Measurements from ENCODE around the gene PCBP3.

Gene PCBP3

DNA sequence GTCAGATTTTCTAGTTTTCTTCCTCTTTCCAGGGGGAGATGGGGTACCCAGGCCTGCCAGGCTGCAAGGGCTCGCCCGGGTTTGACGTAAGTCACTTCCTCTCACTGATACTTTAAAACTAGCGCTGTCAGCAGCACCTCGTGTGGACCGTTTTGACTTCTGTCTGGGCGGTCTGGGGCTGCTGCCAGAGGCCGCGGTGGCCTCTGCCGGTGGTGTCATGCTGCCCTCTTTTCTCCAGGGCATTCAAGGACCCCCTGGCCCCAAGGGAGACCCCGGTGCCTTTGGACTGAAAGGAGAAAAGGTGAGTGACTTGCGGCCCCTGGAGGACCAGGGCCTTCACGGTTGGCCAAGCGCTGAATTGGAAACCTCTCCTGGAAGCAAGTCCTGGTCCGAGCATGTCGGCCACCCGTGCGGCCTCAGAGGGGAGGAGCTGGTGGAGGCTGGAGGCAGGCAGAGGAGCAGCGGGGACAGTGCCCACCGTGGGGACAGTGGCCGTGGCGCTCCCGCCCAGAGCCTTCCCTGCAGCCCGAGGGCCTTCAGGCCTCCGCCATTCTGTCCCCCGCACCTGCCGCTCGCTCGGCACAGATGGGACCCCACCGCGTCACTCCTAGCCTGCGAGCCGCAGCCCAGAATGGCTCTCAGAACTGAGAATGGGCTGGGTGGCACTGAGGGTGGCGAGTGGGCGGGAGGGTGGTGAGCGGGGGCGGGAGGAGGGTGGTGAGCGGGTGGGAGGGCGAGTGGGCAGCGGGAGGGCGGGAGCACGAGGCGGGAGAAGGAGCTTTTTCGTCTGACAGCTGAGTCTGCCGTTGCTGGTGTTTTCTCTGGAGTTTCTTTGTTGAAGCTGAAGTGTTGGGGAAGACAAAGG lies 347.4 kb downstream of the PCBP3 start:
- no peak for DNase-seq (ENCODE audit: low read depth in 2 of 2)

DNA sequence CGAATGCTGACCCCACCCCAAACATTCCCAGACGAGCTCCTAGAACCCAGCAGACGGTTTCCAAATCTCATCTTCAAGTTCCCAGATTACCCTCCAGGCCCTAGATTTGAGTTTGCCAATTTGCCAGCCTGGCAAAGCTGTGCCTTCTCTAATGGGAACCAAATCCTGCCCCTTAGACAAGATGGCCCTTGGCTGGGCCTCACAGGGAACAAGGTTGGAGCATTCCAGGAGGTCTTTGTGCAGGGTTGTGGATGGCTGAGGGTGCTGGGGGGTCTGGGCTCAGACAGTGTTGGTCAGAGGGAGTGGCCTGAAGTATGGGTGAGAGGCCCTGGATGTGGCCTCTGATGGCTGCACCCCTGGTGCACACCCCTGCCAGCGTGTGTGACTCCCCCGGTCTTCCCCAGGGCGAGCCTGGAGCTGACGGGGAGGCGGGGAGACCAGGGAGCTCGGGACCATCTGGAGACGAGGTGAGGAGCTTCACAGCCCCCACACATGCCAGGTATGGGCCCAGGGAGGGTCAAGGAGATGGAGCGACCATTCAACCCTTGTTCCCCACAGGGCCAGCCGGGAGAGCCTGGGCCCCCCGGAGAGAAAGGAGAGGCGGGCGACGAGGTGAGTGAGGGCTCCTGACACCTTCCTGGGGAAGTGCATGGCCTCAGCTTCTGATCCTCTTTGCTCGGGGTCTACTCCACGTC lies 348.2 kb downstream of the PCBP3 start:
- DNase-seq (ENCODE audit: low read depth in 2 of 2) = no peak
